Suprapubic skin (tissue), 4 donors: ENCODE data around the gene ADAMTS10. TPM values are rescaled to one million over a fixed set of nuclear protein-coding genes. Genes with fewer than 3 reads are reported as not detected.

Source experiments
- DNase-seq, 2 donors: peaks; one replicate each; pipeline ENCODE4 v3.0.0-alpha.2; 2019; ENCODE audit warnings: low spot score in 2 of 2
- H3K27ac ChIP-seq: fragments of 200-600 bp; sonication (generic); one replicate; pipeline ENCODE4 v1.5.1; 2019
- H3K27me3 ChIP-seq: fragments of 200-600 bp; sonication (generic); one replicate; pipeline ENCODE4 v1.5.1; 2019
- H3K36me3 ChIP-seq: fragments of 200-600 bp; sonication (generic); one replicate; pipeline ENCODE4 v1.5.1; 2019
- H3K4me1 ChIP-seq: fragments of 200-600 bp; sonication (generic); one replicate; pipeline ENCODE4 v1.5.1; 2019
- H3K4me3 ChIP-seq: fragments of 200-600 bp; sonication (generic); one replicate; pipeline ENCODE4 v1.5.1; 2019; ENCODE audit warnings: mild to moderate bottlenecking
- H3K9me3 ChIP-seq: fragments of 200-600 bp; sonication (generic); one replicate; pipeline ENCODE4 v1.5.1; 2019
- EP300 ChIP-seq: sonication (generic); formaldehyde crosslinking; IDR thresholded peaks from one replicate; pipeline ENCODE4 v1.6.1; 2017; ENCODE audit warnings: antibody characterized with exemption
- POLR2A ChIP-seq, 2 donors: fragments of 450-650 bp; IDR thresholded peaks; one replicate each; pipeline ENCODE4 v1.6.1; 2017; ENCODE audit warnings: antibody characterized with exemption in 2 of 2, mild to moderate bottlenecking in 2 of 2, moderate library complexity in 2 of 2
- POLR2AphosphoS5 ChIP-seq, 3 donors: sonication (generic); formaldehyde crosslinking; IDR thresholded peaks; one replicate each; pipeline ENCODE4 v1.6.1; 2017; ENCODE audit warnings: antibody characterized with exemption in 3 of 3
- WGBS: methylation state at CpG from one replicate; pipeline ENCODE4 v1.1.5; 2018; 5-methylcytosine and 5-hydroxymethylcytosine counted together
- total RNA-seq, 4 donors: library from RNA; depleted of rRNA; stranded (reverse); fragments of >200 nt; gene quantifications; one replicate each; pipeline ENCODE4 v1.1.0, GENCODE V29; 2016
- TF ChIP-seq, protein P1 (sequence below), 2 donors: fragments of 200-600 bp in 1 of 2; fragments of 450-650 bp in 1 of 2; sonication (generic) in 1 of 2; IDR thresholded peaks; one replicate each; pipeline ENCODE4 v1.5.1; 2016 to 2019; ENCODE audit warnings: antibody characterized with exemption in 2 of 2, mild to moderate bottlenecking in 1 of 2, moderate library complexity in 1 of 2

Gene ADAMTS10
- total RNA-seq, 4 donors from 2014 or later: 1.8 to 39.6 (median 6.2) TPM

DNA sequence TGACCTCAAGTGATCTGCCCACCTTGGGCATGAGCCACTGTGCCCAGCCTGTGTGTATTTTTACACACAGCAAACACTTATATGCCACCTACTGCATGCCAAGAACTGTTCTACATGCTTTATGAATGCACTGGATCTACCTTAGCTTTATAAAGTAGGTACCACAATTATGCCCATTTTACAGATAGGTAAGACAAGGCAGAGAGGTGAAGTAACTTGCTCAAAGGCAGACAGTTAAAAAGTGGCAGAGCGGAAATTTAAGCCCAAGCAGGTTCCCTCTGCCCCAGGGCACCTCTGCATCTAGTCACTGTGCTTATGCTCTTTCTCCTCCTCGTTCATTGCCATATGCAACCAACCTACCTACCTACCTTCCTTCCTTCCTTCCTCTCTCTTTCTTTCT, 10.5 kb downstream of the ADAMTS10 start:
- H3K4me3 ChIP-seq: no peak overlapping the region
- no peak for DNase-seq
- peaks cover 10% of the 10 kb centered on the region for H3K4me1 ChIP-seq
- H3K36me3 ChIP-seq: peaks cover 55% of the 10 kb centered on the region
- TF ChIP-seq POLR2A (IDR thresholded peaks at IDR 0.05): no peak
- no peak for TF ChIP-seq EP300
- TF ChIP-seq POLR2AphosphoS5 (IDR thresholded peaks at IDR 0.05): no peak
- TF ChIP-seq, protein P1, sequence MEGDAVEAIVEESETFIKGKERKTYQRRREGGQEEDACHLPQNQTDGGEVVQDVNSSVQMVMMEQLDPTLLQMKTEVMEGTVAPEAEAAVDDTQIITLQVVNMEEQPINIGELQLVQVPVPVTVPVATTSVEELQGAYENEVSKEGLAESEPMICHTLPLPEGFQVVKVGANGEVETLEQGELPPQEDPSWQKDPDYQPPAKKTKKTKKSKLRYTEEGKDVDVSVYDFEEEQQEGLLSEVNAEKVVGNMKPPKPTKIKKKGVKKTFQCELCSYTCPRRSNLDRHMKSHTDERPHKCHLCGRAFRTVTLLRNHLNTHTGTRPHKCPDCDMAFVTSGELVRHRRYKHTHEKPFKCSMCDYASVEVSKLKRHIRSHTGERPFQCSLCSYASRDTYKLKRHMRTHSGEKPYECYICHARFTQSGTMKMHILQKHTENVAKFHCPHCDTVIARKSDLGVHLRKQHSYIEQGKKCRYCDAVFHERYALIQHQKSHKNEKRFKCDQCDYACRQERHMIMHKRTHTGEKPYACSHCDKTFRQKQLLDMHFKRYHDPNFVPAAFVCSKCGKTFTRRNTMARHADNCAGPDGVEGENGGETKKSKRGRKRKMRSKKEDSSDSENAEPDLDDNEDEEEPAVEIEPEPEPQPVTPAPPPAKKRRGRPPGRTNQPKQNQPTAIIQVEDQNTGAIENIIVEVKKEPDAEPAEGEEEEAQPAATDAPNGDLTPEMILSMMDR (IDR thresholded peaks at IDR 0.05): no peak
- 93% methylated on average over 2 of the region's 2 CpGs for WGBS
- no peaks in the 10 kb centered on the region for H3K27me3 ChIP-seq
- H3K27ac ChIP-seq: no peak overlapping the region
- peaks cover 5% of the 10 kb centered on the region for H3K9me3 ChIP-seq

DNA sequence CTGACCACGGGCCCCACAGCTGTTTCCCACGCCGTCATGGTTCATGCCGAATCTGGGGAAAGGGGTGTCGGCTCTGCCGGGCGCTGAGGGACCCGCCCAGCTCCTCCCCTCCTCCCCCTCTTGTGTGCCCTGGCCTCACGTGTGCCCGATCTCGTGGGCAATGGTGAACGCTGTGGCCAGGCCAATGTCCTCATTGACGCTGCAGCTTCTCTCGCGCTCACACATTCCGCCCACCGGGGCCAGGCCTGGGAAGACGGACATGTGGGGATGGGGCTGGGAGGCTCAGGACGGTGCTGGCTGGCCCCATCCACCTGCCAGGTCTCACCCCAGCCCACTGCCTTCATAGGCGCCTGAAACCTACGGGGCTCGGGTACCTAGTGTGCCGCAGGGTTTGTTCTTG, 14.3 kb downstream of the ADAMTS10 start:
- Histone ChIP-seq H3K4me3 (no peak overlapping the region), H3K4me1 (peaks cover 27% of the 10 kb centered on the region), H3K36me3 (peaks cover 29% of the 10 kb centered on the region), H3K27me3 (no peaks in the 10 kb centered on the region), H3K27ac (no peak overlapping the region), H3K9me3 (no peaks in the 10 kb centered on the region)
- no peak for TF ChIP-seq POLR2AphosphoS5 (IDR thresholded peaks at IDR 0.05)
- no peak for TF ChIP-seq EP300
- TF ChIP-seq, protein P1 (IDR thresholded peaks at IDR 0.05): no peak
- TF ChIP-seq POLR2A (IDR thresholded peaks at IDR 0.05): no peak
- WGBS: 68% methylated on average over 8 of the region's 23 CpGs
- DNase-seq: no peak

DNA sequence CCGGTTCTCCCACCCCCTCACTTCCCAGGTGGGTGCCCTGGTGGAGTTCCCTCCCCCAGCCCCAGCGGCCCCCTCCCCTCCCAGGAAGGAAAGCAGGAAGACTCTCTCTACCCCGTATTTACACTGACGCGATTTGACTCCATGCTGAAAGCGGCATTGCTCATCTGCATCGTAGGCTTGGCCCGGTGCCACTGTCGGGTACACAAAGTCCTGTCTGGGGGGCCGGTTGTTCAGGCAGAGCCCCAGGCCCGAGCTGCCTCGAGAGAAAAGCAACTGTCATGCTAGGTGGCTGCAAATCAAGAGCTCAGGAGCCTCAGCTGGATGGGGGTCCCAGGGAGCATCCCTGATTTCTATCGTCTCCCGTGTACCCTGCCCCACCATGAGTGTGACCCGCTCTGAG, 14.9 kb downstream of the ADAMTS10 start:
- Histone ChIP-seq H3K4me1 (peaks cover 27% of the 10 kb centered on the region), H3K36me3 (peaks cover 24% of the 10 kb centered on the region), H3K4me3 (no peak overlapping the region), H3K27me3 (no peaks in the 10 kb centered on the region), H3K9me3 (no peaks in the 10 kb centered on the region), H3K27ac (peak overlapping the region; percentile 2)
- TF ChIP-seq, protein P1 (IDR thresholded peaks at IDR 0.05): no peak
- no peak for TF ChIP-seq POLR2A (IDR thresholded peaks at IDR 0.05)
- TF ChIP-seq POLR2AphosphoS5 (IDR thresholded peaks at IDR 0.05): no peak
- no peak for TF ChIP-seq EP300
- DNase-seq: no peak
- 82% methylated on average over 5 of the region's 15 CpGs for WGBS

DNA sequence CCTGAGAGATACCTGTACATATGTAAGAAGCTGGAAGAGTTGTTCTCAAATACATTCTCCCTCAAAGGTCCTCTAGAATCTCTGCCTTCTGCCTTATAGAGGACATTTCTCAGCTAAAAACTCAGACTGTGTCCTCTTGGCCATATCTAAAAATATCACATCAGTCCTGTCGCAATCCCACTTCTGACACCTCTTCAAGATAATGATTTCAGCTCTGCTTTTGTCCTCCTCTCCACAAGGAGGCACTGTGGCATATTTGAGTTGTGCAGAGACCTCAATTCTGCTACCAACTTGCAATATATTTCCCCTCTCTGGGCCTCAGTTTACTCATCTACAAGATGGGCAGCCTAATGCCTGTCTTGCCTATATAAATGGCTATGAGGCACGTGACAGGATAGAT, 16.6 kb downstream of the ADAMTS10 start:
- no peak for DNase-seq
- H3K27ac ChIP-seq: no peak overlapping the region
- H3K27me3 ChIP-seq: no peaks in the 10 kb centered on the region
- no peaks in the 10 kb centered on the region for H3K9me3 ChIP-seq
- TF ChIP-seq POLR2AphosphoS5 (IDR thresholded peaks at IDR 0.05): no peak
- TF ChIP-seq, protein P1 (IDR thresholded peaks at IDR 0.05): no peak
- no peak for TF ChIP-seq EP300
- TF ChIP-seq POLR2A (IDR thresholded peaks at IDR 0.05): no peak
- peaks cover 27% of the 10 kb centered on the region for H3K4me1 ChIP-seq
- H3K36me3 ChIP-seq: peaks cover 16% of the 10 kb centered on the region
- 94% methylated on average over 2 of the region's 2 CpGs for WGBS
- no peak overlapping the region for H3K4me3 ChIP-seq

DNA sequence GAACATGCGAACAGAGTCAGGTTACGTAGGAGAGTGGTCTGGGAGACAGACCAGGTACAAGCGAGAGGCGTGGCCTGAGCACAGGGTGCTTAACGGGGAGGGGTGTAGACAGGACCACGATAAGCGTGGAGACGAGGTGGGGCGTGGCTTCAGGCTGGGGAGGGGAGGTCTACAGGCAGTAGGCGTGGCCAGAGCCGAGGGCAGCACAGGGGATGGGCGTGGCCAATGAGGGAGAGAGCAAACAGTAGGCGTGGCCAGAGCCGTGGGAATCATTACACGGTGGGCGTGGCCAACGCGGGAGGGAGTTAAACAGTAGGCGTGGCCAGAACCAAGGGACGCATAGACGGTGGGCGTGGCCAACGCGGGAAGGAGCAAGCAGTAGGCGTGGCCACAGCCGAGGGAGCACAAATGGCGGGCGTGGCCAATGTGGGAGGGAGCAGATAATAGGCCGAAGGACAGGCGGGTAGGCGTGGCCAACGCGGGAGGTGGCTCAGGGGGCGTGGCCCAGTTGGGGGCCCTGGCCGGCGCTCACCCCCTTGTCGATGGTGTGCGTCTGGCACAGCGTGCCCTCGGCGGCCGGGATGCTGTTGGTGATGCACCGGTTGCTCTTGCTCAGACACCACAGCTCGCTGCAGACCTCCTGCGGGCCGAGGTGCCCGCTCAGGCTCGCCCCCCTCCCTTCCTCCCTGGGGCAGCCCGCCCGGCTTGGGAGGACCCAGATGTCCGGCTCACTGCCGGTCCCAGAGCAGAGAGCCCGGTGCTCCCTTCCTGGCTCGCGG, 18.1 kb downstream of the ADAMTS10 start:
- WGBS: 1% methylated on average over 34 of the region's 55 CpGs
- Histone ChIP-seq H3K27ac (no peak overlapping the region), H3K4me1 (peaks cover 27% of the 10 kb centered on the region), H3K9me3 (no peaks in the 10 kb centered on the region), H3K36me3 (peaks cover 14% of the 10 kb centered on the region), H3K4me3 (peak overlapping the region; percentile 35), H3K27me3 (no peaks in the 10 kb centered on the region)
- TF ChIP-seq, protein P1 (IDR thresholded peaks at IDR 0.05): no peak
- TF ChIP-seq POLR2A (IDR thresholded peaks at IDR 0.05): no peak
- TF ChIP-seq EP300: no peak
- TF ChIP-seq POLR2AphosphoS5 (IDR thresholded peaks at IDR 0.05): no peak
- DNase-seq: peak; percentile 98 to 99
